Measurements from ENCODE around the gene AP2M1.

- TF ChIP-seq CTCF (IDR thresholded peaks at IDR 0.05): no peak
- TF ChIP-seq POLR2AphosphoS5 (IDR thresholded peaks at IDR 0.05): no peak
- TF ChIP-seq POLR2A (IDR thresholded peaks at IDR 0.05): no peak
These were observed 34.7 kb downstream of the AP2M1 start for GRCh38 chr3:184209146-184209923.

All from sigmoid colon (tissue), 4 donors.